ENCODE data around the gene POLR2F.

DNA sequence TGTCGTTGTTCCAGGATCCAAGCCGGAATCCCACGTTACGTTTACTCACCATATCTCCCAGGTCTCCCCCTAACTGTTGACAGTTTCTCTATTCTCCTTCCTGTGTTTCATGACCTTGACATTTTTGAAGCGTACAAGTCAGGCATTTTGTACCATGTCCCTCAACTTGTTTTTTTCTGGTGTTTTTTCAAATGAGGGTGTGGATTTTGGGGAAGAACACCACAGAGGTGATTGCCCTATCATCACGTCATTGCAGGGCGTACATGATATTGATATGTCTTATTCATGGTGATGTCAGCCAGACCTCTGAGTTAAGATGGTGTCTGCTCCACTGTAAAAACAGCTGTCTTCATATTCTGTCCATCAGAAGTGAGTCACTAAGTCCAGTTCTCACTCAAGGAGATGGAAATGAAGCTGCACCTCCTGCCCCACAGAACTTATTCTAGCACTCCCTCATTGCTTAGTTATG lies 59.1 kb downstream of the POLR2F start:
- TF ChIP-seq POLR2A (IDR thresholded peaks at IDR 0.05), result no peak
- TF ChIP-seq, protein P1, sequence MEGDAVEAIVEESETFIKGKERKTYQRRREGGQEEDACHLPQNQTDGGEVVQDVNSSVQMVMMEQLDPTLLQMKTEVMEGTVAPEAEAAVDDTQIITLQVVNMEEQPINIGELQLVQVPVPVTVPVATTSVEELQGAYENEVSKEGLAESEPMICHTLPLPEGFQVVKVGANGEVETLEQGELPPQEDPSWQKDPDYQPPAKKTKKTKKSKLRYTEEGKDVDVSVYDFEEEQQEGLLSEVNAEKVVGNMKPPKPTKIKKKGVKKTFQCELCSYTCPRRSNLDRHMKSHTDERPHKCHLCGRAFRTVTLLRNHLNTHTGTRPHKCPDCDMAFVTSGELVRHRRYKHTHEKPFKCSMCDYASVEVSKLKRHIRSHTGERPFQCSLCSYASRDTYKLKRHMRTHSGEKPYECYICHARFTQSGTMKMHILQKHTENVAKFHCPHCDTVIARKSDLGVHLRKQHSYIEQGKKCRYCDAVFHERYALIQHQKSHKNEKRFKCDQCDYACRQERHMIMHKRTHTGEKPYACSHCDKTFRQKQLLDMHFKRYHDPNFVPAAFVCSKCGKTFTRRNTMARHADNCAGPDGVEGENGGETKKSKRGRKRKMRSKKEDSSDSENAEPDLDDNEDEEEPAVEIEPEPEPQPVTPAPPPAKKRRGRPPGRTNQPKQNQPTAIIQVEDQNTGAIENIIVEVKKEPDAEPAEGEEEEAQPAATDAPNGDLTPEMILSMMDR (IDR thresholded peaks at IDR 0.05), result no peak
- TF ChIP-seq EP300 (IDR thresholded peaks at IDR 0.05), result no peak
